ENCODE results near the gene KLF4.

KLF4 gene

GRCh38 chr9:107487521-107488374 lies 1.8 kb downstream of the KLF4 start:
- peak; percentile 49 to 73 for DNase-seq (ENCODE audit: low read depth in 2 of 2)
- peak overlapping the region; percentile 88 to 94 for H3K4me3 ChIP-seq (replicated peaks in 1 of 2; ENCODE audit: low read depth in 2 of 2, low read length in 2 of 2)

GRCh38 chr9:107486674-107487520 lies 2.7 kb downstream of the KLF4 start:
- TF ChIP-seq CTCF (IDR thresholded peaks at IDR 0.05; ENCODE audit: low read depth, low read length), result no peak
- peak overlapping the region; percentile 88 to 94 for H3K4me3 ChIP-seq (replicated peaks in 1 of 2; ENCODE audit: low read depth in 2 of 2, low read length in 2 of 2)
- DNase-seq (ENCODE audit: low read depth in 2 of 2), result no peak

More at GRCh38 chr9:107487521-107488374, 1.8 kb downstream of the KLF4 start:
- TF ChIP-seq CTCF (IDR thresholded peaks at IDR 0.05; ENCODE audit: low read depth, low read length), result peak; percentile 41

- H3K4me3 ChIP-seq (replicated peaks in 1 of 2; ENCODE audit: low read depth in 2 of 2, low read length in 2 of 2), result no peak overlapping the region
These were observed 4.0 kb downstream of the KLF4 start for GRCh38 chr9:107485458-107486043.

GRCh38 chr9:107484117-107484723 lies 5.3 kb downstream of the KLF4 start:
- peak; percentile 51 for TF ChIP-seq CTCF (IDR thresholded peaks at IDR 0.05; ENCODE audit: low read depth, low read length)
- H3K4me3 ChIP-seq (replicated peaks in 1 of 2; ENCODE audit: low read depth in 2 of 2, low read length in 2 of 2), result no peak overlapping the region
- peak; percentile 88 to 90 for DNase-seq (ENCODE audit: low read depth in 2 of 2)

More at GRCh38 chr9:107485458-107486043, 4.0 kb downstream of the KLF4 start:
- no peak for DNase-seq (ENCODE audit: low read depth in 2 of 2)
- no peak for TF ChIP-seq CTCF (IDR thresholded peaks at IDR 0.05; ENCODE audit: low read depth, low read length)

GRCh38 chr9:107483666-107484065 lies 5.9 kb downstream of the KLF4 start:
- no peak for TF ChIP-seq CTCF (IDR thresholded peaks at IDR 0.05; ENCODE audit: low read depth, low read length)
- no peak for DNase-seq (ENCODE audit: low read depth in 2 of 2)
- no peak overlapping the region for H3K4me3 ChIP-seq (replicated peaks in 1 of 2; ENCODE audit: low read depth in 2 of 2, low read length in 2 of 2)

GRCh38 chr9:107481035-107481434 lies 8.5 kb downstream of the KLF4 start:
- DNase-seq (ENCODE audit: low read depth in 2 of 2), result peak; percentile 37 to 53
- peak; percentile 28 for TF ChIP-seq CTCF (IDR thresholded peaks at IDR 0.05; ENCODE audit: low read depth, low read length)
- H3K4me3 ChIP-seq (replicated peaks in 1 of 2; ENCODE audit: low read depth in 2 of 2, low read length in 2 of 2), result peak overlapping the region in 1 of 2 donors; percentile 5
